IPS-15b (cell line): Measurements from ENCODE around the gene SNAI3.

ENCODE experiments used
- H3K27me3 ChIP-seq: one replicate; pipeline ENCODE4 v1.6.1; 2013; ENCODE audit warnings: low read length; ENCODE audit not compliant: control insufficient read depth, insufficient read depth
- H3K36me3 ChIP-seq: one replicate; pipeline ENCODE4 v1.6.1; 2013; ENCODE audit warnings: low read length; ENCODE audit not compliant: control insufficient read depth, insufficient read depth
- H3K4me1 ChIP-seq: one replicate; pipeline ENCODE4 v1.6.1; 2013; ENCODE audit warnings: mild to moderate bottlenecking, low read length; ENCODE audit not compliant: control insufficient read depth, insufficient read depth
- H3K4me3 ChIP-seq: one replicate; pipeline ENCODE4 v1.5.1; 2013; ENCODE audit warnings: low read depth, low read length
- H3K9ac ChIP-seq: one replicate; pipeline ENCODE4 v1.6.1; 2013; ENCODE audit warnings: low read depth, mild to moderate bottlenecking, low read length
- H3K9me3 ChIP-seq: one replicate; pipeline ENCODE4 v1.6.1; 2013; ENCODE audit warnings: mild to moderate bottlenecking, low read length; ENCODE audit not compliant: control insufficient read depth, insufficient read depth

Gene SNAI3

DNA sequence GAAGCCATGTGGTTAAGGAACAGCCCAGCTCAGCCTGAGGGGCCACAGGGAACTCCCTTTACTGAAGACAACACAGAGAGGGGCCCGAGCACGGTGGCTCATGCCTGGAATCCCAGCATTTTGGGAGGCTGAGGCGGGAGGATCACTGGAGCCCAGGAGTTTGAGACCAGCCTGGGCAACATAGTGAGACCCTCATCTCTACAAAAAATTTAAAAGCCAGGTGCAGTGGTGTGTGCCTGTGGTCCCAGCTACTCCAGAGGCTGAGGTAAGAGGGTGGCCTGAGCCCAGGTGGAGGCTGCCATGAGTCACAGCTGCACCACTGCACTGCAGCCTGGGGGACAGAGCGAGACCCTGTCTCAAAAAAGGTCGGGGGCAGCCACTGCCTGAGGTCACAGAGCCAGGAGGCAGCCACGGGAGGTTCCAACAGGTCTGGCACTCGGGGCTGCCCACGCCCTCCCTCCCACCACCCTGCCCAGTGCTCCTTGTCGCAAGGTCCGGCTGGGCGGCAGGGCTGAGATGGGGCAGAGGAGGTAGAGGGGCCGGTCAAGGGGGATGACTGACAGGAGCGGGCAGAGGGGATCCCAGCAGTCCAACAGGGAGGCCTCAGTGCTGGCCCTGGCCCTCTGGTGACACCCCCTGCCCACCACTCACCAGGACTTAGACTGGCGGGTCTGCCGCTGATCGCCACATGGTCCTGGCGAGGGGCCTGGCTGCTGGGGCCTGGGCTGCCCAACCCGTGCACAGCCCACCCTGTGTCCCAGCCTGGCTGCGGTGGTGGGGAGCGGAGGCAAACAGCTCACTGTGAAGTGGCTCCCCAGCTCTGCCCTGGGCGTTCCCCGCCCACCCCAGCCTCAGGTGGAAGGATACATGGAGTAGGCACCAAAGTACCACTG, 38.9 kb downstream of the SNAI3 start:
- Histone ChIP-seq H3K4me1 (peaks cover 4% of the 10 kb centered on the region), H3K9me3 (no peaks in the 10 kb centered on the region), H3K9ac (no peak overlapping the region), H3K4me3 (no peak overlapping the region), H3K27me3 (no peaks in the 10 kb centered on the region), H3K36me3 (peaks cover 16% of the 10 kb centered on the region)

DNA sequence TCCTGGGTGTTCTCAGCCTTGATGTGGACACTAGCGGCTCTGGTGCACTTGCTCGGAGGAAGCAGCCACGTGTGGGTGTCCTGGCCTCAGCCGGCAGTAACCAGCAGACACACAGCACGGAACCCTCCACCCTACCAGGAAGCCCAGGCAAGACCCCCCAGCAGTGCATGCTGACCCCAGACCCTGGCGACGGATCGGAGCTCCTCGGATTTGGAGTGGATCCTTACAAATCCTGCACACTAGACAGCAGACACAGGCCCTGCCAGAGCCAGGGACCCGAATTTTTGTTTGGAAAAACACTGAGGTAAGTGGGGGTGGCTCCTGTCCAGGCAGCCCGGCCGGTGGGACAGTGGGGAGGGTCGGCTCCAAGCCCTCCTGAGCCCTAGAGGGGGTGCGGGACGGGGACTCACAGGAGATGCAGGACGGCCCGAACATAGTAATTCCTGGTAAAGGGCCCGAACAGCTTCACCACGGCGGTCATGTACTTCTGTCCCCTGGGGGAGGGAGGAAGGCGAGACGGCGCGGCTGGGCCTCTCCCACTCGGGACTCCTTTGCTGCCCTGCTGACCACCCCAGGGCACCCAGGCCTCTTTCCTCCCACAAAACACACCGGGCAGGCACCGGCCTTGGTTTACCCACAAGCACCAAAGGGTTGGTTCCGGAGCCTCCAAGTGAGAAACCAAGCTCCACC, 39.8 kb downstream of the SNAI3 start:
- Histone ChIP-seq H3K4me1 (peaks cover 4% of the 10 kb centered on the region), H3K27me3 (no peaks in the 10 kb centered on the region), H3K36me3 (peaks cover 11% of the 10 kb centered on the region), H3K9me3 (no peaks in the 10 kb centered on the region), H3K4me3 (no peak overlapping the region), H3K9ac (no peak overlapping the region)

DNA sequence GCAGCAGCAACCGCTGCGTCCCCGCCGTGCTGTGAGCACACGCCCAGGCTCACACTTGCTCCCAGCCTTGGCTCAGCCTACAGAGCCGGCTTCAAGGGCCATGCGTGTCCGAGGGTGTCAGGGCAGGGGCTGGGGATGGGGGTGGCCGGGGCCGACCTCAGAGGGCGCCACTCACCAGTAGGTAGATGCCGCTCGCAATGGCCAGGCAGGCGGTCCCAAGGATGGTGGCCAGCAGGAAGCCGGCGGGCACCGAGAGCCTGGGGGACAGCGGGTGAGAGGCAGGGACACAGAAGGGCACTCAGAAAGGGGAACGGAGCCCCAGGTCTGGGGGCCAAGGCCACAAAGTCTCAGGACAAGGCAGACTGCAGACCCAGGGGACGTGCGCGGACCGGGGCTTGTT, 40.4 kb downstream of the SNAI3 start:
- Histone ChIP-seq H3K9ac (no peak overlapping the region), H3K9me3 (no peaks in the 10 kb centered on the region), H3K36me3 (peaks cover 11% of the 10 kb centered on the region), H3K4me1 (no peaks in the 10 kb centered on the region), H3K4me3 (no peak overlapping the region), H3K27me3 (no peaks in the 10 kb centered on the region)

DNA sequence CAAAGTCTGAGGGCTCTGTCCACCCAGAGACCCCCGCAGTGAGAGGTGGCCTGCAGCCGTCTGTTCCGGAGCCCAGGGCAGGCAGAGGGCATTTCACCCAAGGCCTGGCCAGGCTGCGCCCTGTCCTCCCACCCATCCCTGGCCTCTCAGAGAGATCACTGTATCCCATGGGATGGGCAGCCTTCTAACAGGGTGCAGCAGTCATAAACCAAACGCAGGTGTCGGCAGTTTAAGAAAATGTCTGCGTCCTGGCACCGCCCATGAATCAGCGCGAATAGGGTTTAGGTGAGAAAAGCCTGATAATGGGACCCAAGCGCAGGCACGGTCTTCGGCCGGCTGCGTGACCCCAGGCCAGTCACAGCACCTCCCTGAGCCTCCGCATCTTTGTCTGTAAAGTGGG, 40.9 kb downstream of the SNAI3 start:
- Histone ChIP-seq H3K27me3 (no peaks in the 10 kb centered on the region), H3K4me3 (no peak overlapping the region), H3K36me3 (peaks cover 11% of the 10 kb centered on the region), H3K4me1 (no peaks in the 10 kb centered on the region), H3K9me3 (no peaks in the 10 kb centered on the region), H3K9ac (no peak overlapping the region)

DNA sequence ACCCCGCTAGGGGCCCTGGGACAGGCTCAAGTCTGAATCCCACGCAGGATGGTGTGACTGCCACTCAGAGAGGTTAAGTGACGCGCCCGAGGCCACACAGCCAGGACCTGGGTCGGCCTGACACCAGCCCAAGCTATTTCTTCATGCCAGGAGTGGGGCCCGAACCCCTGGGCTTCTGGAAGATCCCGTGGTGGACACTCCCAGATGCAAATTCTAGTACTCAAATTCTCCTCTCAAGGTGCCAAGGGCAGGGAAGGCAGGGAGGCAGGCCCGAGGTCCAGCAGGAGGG, 42.7 kb downstream of the SNAI3 start:
- H3K9me3 ChIP-seq: no peaks in the 10 kb centered on the region
- H3K4me3 ChIP-seq: no peak overlapping the region
- H3K36me3 ChIP-seq: peaks cover 11% of the 10 kb centered on the region
- no peaks in the 10 kb centered on the region for H3K27me3 ChIP-seq
- peaks cover 2% of the 10 kb centered on the region for H3K4me1 ChIP-seq
- H3K9ac ChIP-seq: no peak overlapping the region

DNA sequence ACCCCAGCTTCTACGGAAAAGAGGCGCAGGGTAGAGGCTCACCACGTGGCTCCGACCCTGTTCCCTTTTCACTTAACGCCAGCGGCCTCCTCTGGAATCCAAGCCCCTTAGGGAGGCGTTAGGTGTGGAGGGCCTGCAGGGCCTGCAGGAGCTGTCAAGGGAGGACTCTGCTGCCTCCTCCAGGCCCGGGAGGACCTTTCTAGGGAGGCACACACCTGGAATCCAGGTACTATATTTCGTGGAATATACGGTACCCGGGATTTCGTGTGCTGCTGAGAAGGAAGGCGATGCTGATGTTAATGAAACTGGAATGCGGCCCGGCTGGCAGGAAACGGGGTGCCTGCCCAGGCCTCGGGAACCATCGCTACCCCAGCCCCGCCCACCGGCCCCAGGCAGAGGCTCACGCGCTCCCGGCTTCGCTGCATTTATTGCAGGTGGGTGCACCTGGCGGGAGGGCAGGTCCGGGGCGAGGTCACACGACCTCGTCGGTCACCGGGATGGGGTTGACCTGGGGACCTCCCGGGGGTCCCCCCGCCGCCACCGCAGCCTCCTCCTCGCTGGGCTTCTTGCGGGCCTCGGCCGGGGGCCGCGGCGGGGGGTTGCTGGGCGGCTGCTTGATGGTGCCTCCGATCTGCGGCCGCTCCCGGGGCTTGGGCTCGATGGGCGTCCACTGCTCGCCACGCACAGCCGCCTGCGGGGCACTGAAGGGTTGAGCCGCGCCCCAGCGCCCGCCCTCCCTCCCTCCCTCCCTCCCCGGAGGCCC, 43.2 kb downstream of the SNAI3 start:
- Histone ChIP-seq H3K36me3 (peaks cover 11% of the 10 kb centered on the region), H3K9me3 (no peaks in the 10 kb centered on the region), H3K4me3 (no peak overlapping the region), H3K27me3 (no peaks in the 10 kb centered on the region), H3K4me1 (peaks cover 4% of the 10 kb centered on the region), H3K9ac (no peak overlapping the region)

DNA sequence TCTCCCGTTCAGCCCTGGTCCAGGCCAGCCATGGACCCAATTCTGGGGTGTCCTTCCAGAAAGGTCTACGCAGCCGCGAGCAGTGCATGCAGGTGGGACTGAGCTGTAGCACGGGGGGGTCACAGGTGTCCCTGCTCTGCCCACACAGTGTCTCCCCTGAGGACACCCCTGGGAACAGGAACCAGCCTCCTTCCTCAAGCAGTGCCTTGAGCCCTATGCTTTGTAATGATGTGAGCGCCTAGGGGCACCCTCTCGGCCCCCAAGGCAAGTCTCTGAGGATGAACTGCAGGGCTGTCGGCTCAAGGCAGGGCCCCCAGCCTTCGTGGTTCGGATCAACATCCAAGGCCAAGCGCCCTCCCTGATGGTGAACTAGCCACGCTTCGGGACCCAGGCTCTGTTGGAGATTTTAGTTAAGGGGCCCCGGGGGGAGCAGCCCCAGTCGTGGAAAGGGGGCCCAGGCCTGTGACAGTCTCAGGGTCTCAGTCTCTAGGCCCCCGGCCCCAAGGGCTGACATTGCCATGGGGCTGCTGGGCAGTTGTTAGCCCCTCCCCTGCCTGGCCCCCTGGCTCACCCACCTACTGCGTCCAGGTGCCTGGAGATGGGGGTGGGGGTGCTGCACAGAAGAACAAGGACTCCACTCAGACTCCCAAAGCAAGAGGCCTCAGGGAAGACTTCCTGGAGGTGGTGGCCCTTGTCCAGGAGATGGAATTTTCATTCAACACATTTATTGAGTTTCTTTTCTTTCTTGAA, 45.6 kb downstream of the SNAI3 start:
- no peaks in the 10 kb centered on the region for H3K27me3 ChIP-seq
- H3K9ac ChIP-seq: no peak overlapping the region
- peaks cover 4% of the 10 kb centered on the region for H3K4me1 ChIP-seq
- no peaks in the 10 kb centered on the region for H3K9me3 ChIP-seq
- H3K36me3 ChIP-seq: peaks cover 11% of the 10 kb centered on the region
- H3K4me3 ChIP-seq: no peak overlapping the region

DNA sequence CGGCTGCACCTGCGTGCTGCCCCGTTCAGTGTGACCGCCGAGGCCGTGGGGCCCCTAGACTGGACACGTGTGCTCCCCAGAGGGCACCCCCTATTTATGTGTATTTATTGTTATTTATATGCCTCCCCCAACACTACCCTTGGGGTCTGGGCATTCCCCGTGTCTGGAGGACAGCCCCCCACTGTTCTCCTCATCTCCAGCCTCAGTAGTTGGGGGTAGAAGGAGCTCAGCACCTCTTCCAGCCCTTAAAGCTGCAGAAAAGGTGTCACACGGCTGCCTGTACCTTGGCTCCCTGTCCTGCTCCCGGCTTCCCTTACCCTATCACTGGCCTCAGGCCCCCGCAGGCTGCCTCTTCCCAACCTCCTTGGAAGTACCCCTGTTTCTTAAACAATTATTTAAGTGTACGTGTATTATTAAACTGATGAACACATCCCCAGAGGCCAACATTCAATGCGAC, 46.2 kb downstream of the SNAI3 start:
- H3K4me3 ChIP-seq: no peak overlapping the region
- H3K4me1 ChIP-seq: peaks cover 4% of the 10 kb centered on the region
- no peaks in the 10 kb centered on the region for H3K27me3 ChIP-seq
- H3K36me3 ChIP-seq: peaks cover 9% of the 10 kb centered on the region
- no peaks in the 10 kb centered on the region for H3K9me3 ChIP-seq
- no peak overlapping the region for H3K9ac ChIP-seq

DNA sequence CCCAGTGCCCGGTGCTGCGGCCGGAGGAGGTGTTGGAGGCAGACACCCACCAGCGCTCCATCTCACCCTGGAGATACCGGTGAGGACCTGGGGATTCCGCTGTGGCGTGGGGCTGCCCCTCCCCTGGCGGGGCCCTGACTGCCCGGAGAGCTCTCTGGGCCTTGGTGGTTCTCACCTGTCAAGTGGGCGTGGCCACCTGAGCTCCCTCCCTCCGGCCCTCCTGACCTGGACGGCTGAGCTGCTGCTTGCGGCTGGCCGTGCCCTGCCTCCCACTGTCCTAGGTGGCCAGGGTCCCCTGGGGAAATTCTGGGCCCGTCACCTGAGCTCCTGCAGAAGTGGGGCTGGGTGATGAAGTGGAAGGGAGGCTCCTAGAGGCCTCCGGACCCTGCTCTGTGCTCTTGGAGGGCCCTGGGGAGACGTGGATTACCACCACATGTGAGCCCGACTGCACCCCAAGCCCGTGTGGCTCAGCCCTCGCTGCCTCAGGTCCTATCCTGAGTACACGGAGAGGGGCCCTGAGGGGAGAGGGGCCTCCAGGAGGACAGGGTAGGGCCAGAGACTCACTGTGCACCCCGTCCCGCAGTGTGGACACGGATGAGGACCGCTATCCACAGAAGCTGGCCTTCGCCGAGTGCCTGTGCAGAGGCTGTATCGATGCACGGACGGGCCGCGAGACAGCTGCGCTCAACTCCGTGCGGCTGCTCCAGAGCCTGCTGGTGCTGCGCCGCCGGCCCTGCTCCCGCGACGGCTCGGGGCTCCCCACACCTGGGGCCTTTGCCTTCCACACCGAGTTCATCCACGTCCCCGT, 46.9 kb downstream of the SNAI3 start:
- Histone ChIP-seq H3K9me3 (no peaks in the 10 kb centered on the region), H3K9ac (no peak overlapping the region), H3K4me1 (peaks cover 4% of the 10 kb centered on the region), H3K4me3 (no peak overlapping the region), H3K27me3 (no peaks in the 10 kb centered on the region), H3K36me3 (peaks cover 7% of the 10 kb centered on the region)

DNA sequence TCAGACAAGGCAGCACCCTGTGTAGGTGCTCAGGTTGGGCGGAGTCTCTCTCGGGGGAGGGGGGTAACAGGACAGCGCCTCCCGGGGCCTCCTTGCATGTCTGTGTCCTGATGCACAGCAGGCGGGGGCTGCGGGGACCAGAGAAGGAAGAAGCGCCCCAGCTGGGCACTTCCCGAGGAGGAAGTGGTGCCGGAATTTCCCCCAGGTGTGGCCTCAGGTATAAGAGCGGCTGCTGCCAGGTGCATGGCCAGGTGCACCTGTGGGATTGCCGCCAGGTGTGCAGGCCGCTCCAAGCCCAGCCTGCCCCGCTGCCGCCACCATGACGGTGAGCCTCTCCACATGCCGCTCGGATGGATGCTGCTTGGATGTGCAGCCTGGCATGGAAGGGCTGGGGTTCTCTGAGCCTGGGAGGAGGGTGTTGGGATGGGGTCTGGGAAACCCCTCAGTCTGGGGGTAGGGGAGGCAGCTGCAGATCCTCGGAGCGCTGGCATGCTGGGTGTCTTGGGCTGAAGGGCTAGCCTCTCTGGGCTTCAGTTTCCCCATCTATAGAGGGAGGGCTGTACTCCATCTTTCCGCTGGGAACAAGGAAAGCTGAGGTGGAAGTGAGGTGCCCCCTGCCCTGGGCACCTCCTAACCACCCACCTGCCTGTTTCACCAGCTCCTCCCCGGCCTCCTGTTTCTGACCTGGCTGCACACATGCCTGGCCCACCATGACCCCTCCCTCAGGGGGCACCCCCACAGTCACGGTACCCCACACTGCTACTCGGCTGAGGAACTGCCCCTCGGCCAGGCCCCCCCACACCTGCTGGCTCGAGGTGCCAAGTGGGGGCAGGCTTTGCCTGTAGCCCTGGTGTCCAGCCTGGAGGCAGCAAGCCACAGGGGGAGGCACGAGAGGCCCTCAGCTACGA, 47.7 kb downstream of the SNAI3 start, which contains the start of gene IL17C:
TSS of gene IL17C (plus strand) at position 250 of the 908 bp plus-strand sequence. CDS start at position 320, 70 bp downstream.
- no peak within 1 kb of the TSS for H3K4me3 ChIP-seq
- H3K36me3 ChIP-seq: peaks cover 7% of the 10 kb centered on the region
- no peaks in the 10 kb centered on the region for H3K27me3 ChIP-seq
- peaks cover 4% of the 10 kb centered on the region for H3K4me1 ChIP-seq
- H3K9ac ChIP-seq: no peak within 1 kb of the TSS
- no peaks in the 10 kb centered on the region for H3K9me3 ChIP-seq
